Measurements from ENCODE around the gene RBM38.
"Not testable (repeated sequence)": the region's sequence is repeated elsewhere in the genome, so short reads cannot be mapped to it uniquely, and the experiment has no call there.

Gene RBM38

DNA sequence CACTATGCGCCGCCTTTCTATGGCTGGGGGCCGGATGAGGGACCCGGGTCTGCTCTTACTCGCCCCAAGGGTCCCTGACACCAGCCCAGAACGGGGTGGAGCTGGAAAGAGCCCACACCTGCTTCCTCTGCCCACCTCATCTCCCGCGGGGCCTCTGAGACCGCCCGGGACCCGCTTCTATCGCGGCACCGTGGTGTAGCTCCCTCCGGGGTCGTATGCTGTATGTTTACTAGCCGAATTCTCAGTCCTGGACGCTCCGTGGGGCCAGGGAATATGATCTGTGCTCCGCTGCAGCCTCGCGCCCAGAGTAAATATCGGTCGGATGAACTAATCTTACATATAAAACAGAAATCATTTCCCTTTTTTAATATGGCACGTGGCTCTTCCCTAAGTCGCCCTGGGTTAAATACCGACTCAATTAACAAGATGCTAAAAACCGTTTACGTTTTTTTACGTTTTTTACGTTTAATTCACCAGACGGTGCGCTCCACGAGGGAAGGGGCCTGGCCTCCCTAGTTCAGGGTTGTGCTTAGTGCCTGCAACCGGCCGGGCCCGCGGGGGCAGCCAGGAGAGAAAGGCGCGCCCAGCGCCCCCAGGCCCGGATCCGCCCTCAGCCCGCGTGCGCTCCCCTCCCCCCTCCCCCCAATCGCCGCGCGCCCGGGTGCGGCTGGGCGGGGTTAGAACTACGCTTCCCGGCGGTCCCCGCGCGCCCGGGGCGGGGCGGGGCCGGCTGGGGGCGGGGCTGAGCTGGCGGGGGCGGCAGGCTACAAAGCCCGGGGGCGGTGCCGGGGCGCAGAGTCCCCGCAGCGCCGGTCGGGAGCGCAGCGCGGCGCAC is at the start of gene RBM38:
Gene RBM38, plus strand, starts transcription at position 793 of the 835 bp plus-strand sequence. CDS start 186 bp downstream, outside the sequence.
- DNase-seq = no peak

- DNase-seq = no peak
These were observed 49.5 kb upstream of the RBM38 start for GRCh38 chr20:57341663-57342062.

- no peak for DNase-seq
These were observed 48.4 kb upstream of the RBM38 start for GRCh38 chr20:57342829-57343228.

GRCh38 chr20:57346477-57346876 is 44.7 kb upstream of the RBM38 start:
- peak; percentile 41 for DNase-seq

GRCh38 chr20:57347393-57347792 is 43.8 kb upstream of the RBM38 start:
- no peak for DNase-seq

DNA sequence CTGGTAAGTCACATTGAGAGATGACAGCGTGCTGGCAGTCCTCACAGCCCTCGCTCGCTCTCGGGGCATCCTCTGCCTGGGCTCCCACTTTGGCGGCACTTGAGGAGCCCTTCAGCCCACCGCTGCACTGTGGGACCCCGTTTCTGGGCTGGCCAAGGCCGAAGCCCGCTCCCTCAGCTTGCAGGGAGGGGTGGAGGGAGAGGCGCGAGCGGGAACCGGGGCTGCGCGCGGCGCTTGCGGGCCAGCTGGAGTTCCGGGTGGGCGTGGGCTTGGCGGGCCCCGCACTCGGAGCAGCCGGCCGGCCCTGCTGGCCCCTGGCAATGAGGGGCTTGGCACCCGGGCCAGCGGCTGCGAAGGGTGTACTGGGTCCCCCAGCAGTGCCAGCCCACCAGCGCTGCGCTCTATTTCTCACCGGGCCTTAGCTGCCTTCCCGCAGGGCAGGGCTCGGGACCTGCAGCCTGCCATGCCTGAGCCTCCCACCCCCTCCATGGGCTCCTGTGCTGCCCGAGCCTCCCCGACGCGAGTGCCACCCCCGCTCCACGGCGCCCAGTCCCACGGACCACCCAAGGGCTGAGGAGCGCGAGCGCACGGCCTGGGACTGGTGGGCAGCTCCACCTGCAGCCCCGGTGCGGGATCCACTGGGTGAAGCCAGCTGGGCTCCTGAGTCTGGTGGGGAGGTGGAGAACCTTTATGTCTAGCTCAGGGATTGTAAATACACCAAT is 42.8 kb upstream of the RBM38 start:
- DNase-seq = not testable (repeated sequence)

GRCh38 chr20:57348922-57349574 is 42.1 kb upstream of the RBM38 start:
- DNase-seq = not testable (repeated sequence)

DNA sequence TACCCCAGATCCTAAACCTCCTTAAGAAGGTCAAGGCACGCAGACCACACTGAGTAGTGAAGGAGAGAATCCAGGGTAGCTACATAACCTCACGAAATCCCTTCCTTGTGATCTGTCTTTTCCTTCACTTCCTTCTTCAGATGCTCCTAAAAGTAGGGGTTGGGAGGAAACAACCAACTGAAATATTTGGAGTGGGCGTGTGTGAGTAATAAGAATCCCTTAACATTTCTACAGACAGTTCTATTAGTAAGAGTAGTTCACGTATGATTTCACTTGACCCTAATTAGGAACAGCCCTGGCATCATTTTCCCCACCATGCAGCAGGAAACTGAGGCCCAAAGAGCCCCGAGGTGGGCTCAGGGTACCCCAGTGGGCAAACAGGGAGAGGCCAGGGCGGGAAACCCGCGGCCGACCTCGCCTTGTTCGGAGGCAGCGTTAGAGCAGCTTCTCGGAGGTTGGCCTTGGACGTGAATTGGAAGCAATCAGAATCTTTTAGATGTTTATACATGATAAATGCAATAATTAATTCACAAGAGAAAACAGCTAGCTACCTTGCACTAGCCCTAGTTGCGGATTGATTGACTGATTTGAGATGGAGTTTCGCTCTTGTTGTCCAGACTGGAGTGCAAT is 41.0 kb upstream of the RBM38 start:
- no peak for DNase-seq

GRCh38 chr20:57350726-57351041 is 40.5 kb upstream of the RBM38 start:
- DNase-seq = not testable (repeated sequence)

DNA sequence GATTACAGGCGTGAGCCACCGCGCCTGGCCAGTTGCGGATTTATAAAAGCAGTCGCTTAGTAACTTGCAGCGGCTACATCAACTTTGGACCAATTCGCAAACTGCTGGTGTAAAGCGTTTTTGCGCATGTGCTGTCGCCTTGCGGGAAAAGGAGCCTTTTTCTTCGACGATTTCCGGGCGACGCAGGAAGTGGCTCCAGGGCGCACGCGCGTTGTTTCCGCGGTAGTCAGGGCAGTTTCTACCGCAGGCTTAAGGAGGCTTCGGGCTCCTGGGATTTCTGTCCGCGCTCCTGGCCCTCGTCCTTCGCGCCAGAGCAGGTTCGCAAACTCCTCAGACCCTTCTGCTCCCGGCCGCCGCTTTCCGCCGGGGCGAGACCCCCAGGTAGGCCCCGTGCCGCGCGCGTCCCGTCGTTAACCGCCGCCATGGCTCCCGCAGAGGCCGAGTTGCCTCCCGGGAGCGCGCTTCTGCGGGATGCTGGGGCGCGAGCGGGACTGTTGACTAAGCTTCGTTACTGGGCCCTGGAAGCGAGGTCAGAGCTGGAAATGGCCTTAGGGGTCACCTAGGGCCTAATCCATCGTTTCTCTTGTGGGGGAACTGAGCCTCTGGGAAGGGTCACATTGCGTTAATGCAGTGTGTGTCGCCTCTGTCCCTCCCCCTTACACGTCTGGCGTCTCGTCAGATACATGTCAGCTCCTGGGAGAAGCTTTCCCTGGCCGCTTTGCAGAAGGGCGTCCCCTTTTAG is 40.0 kb upstream of the RBM38 start, which contains the start of gene RAE1:
Gene RAE1, plus strand, starts transcription at position 214 of the 742 bp plus-strand sequence. CDS start 2,784 bp downstream, outside the sequence.
- DNase-seq = peak; percentile 85

DNA sequence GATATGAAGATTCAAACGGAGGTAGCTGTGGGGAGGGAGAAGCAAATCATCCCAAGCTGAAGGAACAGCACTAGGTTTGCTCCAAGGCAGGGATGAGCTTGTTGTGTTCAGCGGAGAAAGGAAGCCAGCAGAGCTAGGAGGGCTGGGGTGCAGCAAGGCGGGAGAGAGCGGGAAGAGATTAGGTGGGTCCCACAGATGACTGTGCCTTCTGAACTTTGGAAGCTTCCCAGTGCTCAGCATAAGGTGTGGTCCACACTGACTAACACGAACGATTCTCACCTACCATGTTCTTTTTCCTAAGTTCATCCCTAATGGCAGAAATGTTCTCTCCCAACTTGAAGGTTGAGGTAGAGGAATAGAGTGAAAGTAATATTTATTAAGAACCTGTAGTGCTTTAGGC is 38.9 kb upstream of the RBM38 start:
- no peak for DNase-seq

GRCh38 chr20:57353351-57353750 is 37.8 kb upstream of the RBM38 start:
- no peak for DNase-seq

- no peak for DNase-seq
These were observed 29.7 kb upstream of the RBM38 start for GRCh38 chr20:57361517-57361916.

DNA sequence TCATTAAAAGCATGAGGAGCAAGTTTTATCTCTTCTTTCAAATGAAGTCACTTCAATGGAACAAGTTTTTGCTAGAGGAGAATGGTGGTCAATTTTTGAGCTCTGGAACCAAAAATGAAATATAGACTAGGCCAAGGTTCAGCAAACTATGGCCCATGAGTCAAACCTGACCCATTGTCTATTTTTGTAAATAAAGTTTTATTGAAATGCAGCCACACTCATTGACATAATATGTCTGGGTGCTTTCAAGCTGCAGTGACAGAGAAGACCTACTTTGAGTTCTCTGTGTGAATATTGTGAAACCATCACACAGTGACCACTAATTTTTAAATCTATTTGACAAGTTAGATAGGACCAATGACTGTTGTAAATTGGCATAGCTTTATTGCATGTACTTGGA is 26.7 kb upstream of the RBM38 start:
- no peak for DNase-seq

DNA sequence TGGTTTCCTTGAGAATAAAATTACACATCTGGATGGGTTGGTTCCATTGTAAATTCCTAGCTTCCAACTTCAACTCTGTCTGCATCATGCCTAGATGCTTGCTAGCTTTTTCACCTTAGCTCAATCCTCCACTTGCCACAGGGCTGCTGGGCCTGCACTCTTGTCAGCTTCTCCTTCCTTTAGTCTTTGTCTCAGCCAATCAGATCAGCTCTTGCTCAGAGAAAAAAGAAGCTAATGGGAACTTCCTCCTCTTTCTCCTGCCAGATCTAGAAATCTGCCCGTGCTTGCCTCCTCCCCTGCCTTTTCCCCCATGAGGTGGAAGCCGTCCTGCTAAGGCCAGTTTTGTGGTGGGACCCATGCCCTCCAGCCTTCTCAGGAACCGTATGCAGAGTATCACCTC is 21.6 kb upstream of the RBM38 start:
- DNase-seq = no peak

DNA sequence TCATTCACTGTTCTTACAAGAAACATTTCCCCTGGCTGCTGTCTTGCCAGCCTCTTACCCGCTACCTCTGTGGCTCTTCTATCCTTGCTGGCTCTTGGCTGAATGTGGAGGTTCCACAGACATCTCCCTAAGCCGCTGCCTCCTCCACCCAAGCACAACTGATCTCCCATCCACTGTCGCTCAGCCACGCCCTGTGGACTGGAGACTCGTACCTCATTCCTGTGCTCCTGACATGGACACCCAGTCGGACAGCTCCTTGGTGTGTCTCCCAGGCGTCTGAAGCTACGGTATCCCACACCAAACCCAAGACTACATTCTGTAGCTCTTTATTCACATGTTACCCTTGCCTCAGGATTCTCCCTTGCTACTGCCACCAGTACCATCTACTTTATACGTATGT is 20.9 kb upstream of the RBM38 start:
- no peak for DNase-seq

DNA sequence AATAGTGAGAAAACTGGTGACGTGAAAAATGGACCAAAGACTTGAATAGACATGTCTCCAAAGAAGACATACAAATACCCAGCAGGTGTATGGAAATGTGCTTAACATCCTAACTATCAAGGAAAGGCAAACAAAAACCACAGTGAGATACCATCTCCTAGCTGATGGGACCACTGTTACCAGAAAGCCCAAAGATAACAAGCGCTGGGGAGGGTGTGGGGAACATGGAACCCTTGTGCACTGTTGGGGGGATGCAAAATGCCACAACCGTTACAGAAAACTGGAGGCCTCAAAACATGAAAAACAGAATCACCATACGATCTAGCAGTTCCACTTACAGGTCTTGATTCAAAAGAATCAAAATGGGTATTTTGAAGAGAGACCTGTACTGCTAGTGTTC is 19.8 kb upstream of the RBM38 start:
- no peak for DNase-seq

GRCh38 chr20:57372157-57372556 is 19.0 kb upstream of the RBM38 start:
- no peak for DNase-seq

GRCh38 chr20:57372581-57373350 is 18.4 kb upstream of the RBM38 start:
- DNase-seq = no peak

- DNase-seq = no peak
These were observed 16.8 kb upstream of the RBM38 start for GRCh38 chr20:57374343-57374930.

GRCh38 chr20:57374931-57375651 is 16.1 kb upstream of the RBM38 start:
- DNase-seq = no peak

All from KG1 (cell line).